Neural cell (in vitro differentiated cells): ENCODE data around the gene NASP. TPM values are rescaled to one million over a fixed set of nuclear protein-coding genes. Genes with fewer than 3 reads are reported as not detected.

Source experiments
- H2AFZ ChIP-seq: fragments of 200-600, 300-800 bp; sonication (generic), shearing (Covaris generic); 2 replicates; pipeline ENCODE4 v1.6.0; 2014; ENCODE audit warnings: low read depth, mild to moderate bottlenecking, antibody characterized with exemption, low read length, moderate library complexity
- H3F3A ChIP-seq: fragments of 200-600 bp; shearing (Covaris generic); 2 replicates; pipeline ENCODE4 v1.6.1; 2016; ENCODE audit warnings: mild to moderate bottlenecking, moderate library complexity, mixed read lengths, antibody characterized with exemption, low read length; ENCODE audit not compliant: insufficient read depth, poor library complexity, severe bottlenecking
- H3K27ac ChIP-seq: fragments of 200-600, 300-800 bp; sonication (generic), shearing (Covaris generic); 2 replicates; pipeline ENCODE4 v1.5.1; 2014; ENCODE audit warnings: mild to moderate bottlenecking, low read length, moderate library complexity
- H3K27me3 ChIP-seq: fragments of 300-800, 200-600 bp; sonication (generic), shearing (Covaris generic); 2 replicates; pipeline ENCODE4 v1.6.0; 2014; ENCODE audit warnings: mild to moderate bottlenecking, low read depth, low read length, moderate library complexity; ENCODE audit not compliant: insufficient read depth
- H3K36me3 ChIP-seq: fragments of 300-800, 200-600 bp; sonication (generic), shearing (Covaris generic); 2 replicates; pipeline ENCODE4 v1.5.1; 2014; ENCODE audit warnings: mild to moderate bottlenecking, antibody characterized with exemption, low read length, moderate library complexity; ENCODE audit not compliant: insufficient read depth
- H3K4me2 ChIP-seq: fragments of 300-800, 200-600 bp; sonication (generic), shearing (Covaris generic); 2 replicates; pipeline ENCODE4 v1.6.0; 2014; ENCODE audit warnings: mild to moderate bottlenecking, low read length
- H3K4me3 ChIP-seq: fragments of 300-800, 200-600 bp; sonication (generic), shearing (Covaris generic); 2 replicates; pipeline ENCODE4 v1.5.1; 2014; ENCODE audit warnings: mild to moderate bottlenecking, low read length, moderate library complexity
- H3K79me2 ChIP-seq: fragments of 200-600 bp; shearing (Covaris generic); replicated peaks from 2 replicates; pipeline ENCODE4 v1.6.0; 2014; ENCODE audit warnings: mild to moderate bottlenecking, low read length, moderate library complexity; ENCODE audit not compliant: insufficient read depth
- H3K9ac ChIP-seq: fragments of 300-800, 200-600 bp; sonication (generic), shearing (Covaris generic); 2 replicates; pipeline ENCODE4 v1.6.1; 2016; ENCODE audit warnings: mild to moderate bottlenecking, low read length, mixed read lengths
- H3K9me2 ChIP-seq: fragments of 200-600 bp; shearing (Covaris generic); 2 replicates; pipeline ENCODE4 v1.6.1; 2016; ENCODE audit warnings: mild to moderate bottlenecking, low read length, mixed read lengths; ENCODE audit not compliant: insufficient read depth
- H3K9me3 ChIP-seq: fragments of 200-600, 300-800 bp; sonication (generic), shearing (Covaris generic); 2 replicates; pipeline ENCODE4 v1.6.1; 2016; ENCODE audit warnings: mild to moderate bottlenecking, mixed run types, low read length, moderate library complexity, mixed read lengths
- H4K20me1 ChIP-seq: fragments of 200-600 bp; shearing (Covaris generic); 2 replicates; pipeline ENCODE4 v1.6.1; 2016; ENCODE audit warnings: mild to moderate bottlenecking, mixed run types; ENCODE audit not compliant: insufficient read depth
- CTCF ChIP-seq: fragments of 450-650 bp; IDR thresholded peaks from 2 replicates; pipeline ENCODE4 v1.5.1; 2014; ENCODE audit warnings: antibody characterized with exemption, mild to moderate bottlenecking, moderate library complexity; ENCODE audit not compliant: poor library complexity, severe bottlenecking
- EP300 ChIP-seq: fragments of 450-650 bp; conservative IDR thresholded peaks from 2 replicates; pipeline ENCODE4 v1.6.1; 2014; ENCODE audit warnings: antibody characterized with exemption, mild to moderate bottlenecking, moderate library complexity; ENCODE audit not compliant: poor library complexity, severe bottlenecking
- EZH2 ChIP-seq: fragments of 200-600, 300-800 bp; shearing (Covaris generic), sonication (generic); IDR thresholded peaks from 2 replicates; pipeline ENCODE4 v1.6.1; 2014; ENCODE audit warnings: antibody characterized with exemption, low read length, borderline replicate concordance, mild to moderate bottlenecking; ENCODE audit not compliant: insufficient read depth, poor library complexity, severe bottlenecking
- MXI1 ChIP-seq: fragments of 450-650 bp; conservative IDR thresholded peaks from 2 replicates; pipeline ENCODE4 v1.6.1; 2014; ENCODE audit warnings: antibody characterized with exemption, mild to moderate bottlenecking; ENCODE audit not compliant: poor library complexity, severe bottlenecking
- POLR2AphosphoS5 ChIP-seq: IDR thresholded peaks from 2 replicates; pipeline ENCODE4 v1.6.1; 2012
- RAD21 ChIP-seq: fragments of 450-650 bp; conservative IDR thresholded peaks from 2 replicates; pipeline ENCODE4 v1.6.1; 2014; ENCODE audit warnings: antibody characterized with exemption, mild to moderate bottlenecking, moderate library complexity
- REST ChIP-seq: IDR thresholded peaks from 2 replicates; pipeline ENCODE4 v1.6.1; 2012; ENCODE audit warnings: borderline replicate concordance
- SMC3 ChIP-seq: fragments of 450-650 bp; conservative IDR thresholded peaks from 2 replicates; pipeline ENCODE4 v1.6.1; 2014; ENCODE audit warnings: antibody characterized with exemption, mild to moderate bottlenecking, moderate library complexity; ENCODE audit not compliant: poor library complexity
- TAF1 ChIP-seq: IDR thresholded peaks from 2 replicates; pipeline ENCODE4 v1.6.1; 2012; ENCODE audit warnings: low read depth
- polyA plus RNA-seq: library from polyadenylated mRNA; depleted of rRNA; stranded (reverse); fragments of >200 nt; gene quantifications from 2 replicates; pipeline ENCODE4 v1.2.3, GENCODE V29; 2014
- small RNA-seq, 3 experiments: library from RNA; depleted of rRNA; stranded (forward); fragments of <200 nt; gene quantifications; one replicate each; pipeline ENCODE3, GENCODE V24; 2012

Gene NASP
- polyA plus RNA-seq, 1 donor from 2014 or later: 177 TPM

GRCh38 chr1:45667321-45668111 lies 83.7 kb downstream of the NASP start:
- Histone ChIP-seq H3K9ac (no peak overlapping the region), H2AFZ (no peak overlapping the region), H3K36me3 (no peaks in the 10 kb centered on the region), H3K27me3 (no peaks in the 10 kb centered on the region), H3K27ac (no peak overlapping the region), H3K9me2 (no peaks in the 10 kb centered on the region), H3K4me2 (no peak overlapping the region), H3F3A (no peaks in the 10 kb centered on the region), H3K9me3 (no peaks in the 10 kb centered on the region), H3K4me3 (no peak overlapping the region), H4K20me1 (no peaks in the 10 kb centered on the region), H3K79me2 (peaks cover 78% of the 10 kb centered on the region)
- no peak for TF ChIP-seq CTCF
- no peak for TF ChIP-seq TAF1
- TF ChIP-seq EZH2: no peak
- no peak for TF ChIP-seq POLR2AphosphoS5
- TF ChIP-seq EP300: no peak
- no peak for TF ChIP-seq SMC3
- no peak for TF ChIP-seq MXI1
- no peak for TF ChIP-seq REST
- TF ChIP-seq RAD21: no peak

Small RNA genes lying within 50 kb of the gene (small RNA-seq; reads per million reads assigned to genes)
- gene AL355480.1 (0 reads per million in 3 experiments), gene AL355480.2 (0 reads per million in 3 experiments), gene AL355480.3 (0 reads per million in 3 experiments), gene AL355480.4 (0 reads per million in 3 experiments)

Other genes with a start within 250 kb of the NASP start
- gene TOE1, start 243.9 kb upstream of the NASP start, polyA plus RNA-seq: 16.8 and 20.7 TPM in 2 replicates
- gene MUTYH, start 243.6 kb upstream of the NASP start, polyA plus RNA-seq: 59.8 and 71.6 TPM in 2 replicates
- gene TESK2, start 92.9 kb upstream of the NASP start, polyA plus RNA-seq: 0.50 and 0.51 TPM in 2 replicates
- gene CCDC163, start 84.0 kb upstream of the NASP start, polyA plus RNA-seq: 3.5 and 4.9 TPM in 2 replicates
- gene MMACHC, start 83.7 kb upstream of the NASP start, polyA plus RNA-seq: 0.90 and 1.4 TPM in 2 replicates
- gene PRDX1, start 62.2 kb upstream of the NASP start, polyA plus RNA-seq: 239 and 304 TPM in 2 replicates
- gene AKR1A1, start 33.2 kb upstream of the NASP start, polyA plus RNA-seq: 149 and 170 TPM in 2 replicates
- 0.34 and 1.1 TPM in 2 replicates for gene CCDC17, start 40.0 kb downstream of the NASP start, polyA plus RNA-seq
- gene GPBP1L1, start 102.5 kb downstream of the NASP start, polyA plus RNA-seq: 54.5 and 55.1 TPM in 2 replicates
- gene TMEM69, start 104.1 kb downstream of the NASP start, polyA plus RNA-seq: 24.2 and 28.6 TPM in 2 replicates
- 4.1 and 8.3 TPM in 2 replicates for gene IPP, start 166.6 kb downstream of the NASP start, polyA plus RNA-seq
- 22.2 and 30.7 TPM in 2 replicates for gene MAST2, start 219.6 kb downstream of the NASP start, polyA plus RNA-seq